Mesendoderm (in vitro differentiated cells): Measurements from ENCODE around the gene ATL1.
A peak's percentile ranks its signal among the peaks of the same experiment; 100 is the strongest.
"Not testable (repeated sequence)": the region's sequence is repeated elsewhere in the genome, so short reads cannot be mapped to it uniquely, and the experiment has no call there.

Experiments used
- DNase-seq: peaks from one replicate; pipeline ENCODE4 v3.0.0; 2013
- H2AK5ac ChIP-seq: 2 replicates; pipeline ENCODE4 v1.6.1; 2013; ENCODE audit warnings: low read length, inconsistent platforms
- H2BK120ac ChIP-seq: 2 replicates; pipeline ENCODE4 v1.6.1; 2013; ENCODE audit warnings: low read depth, mild to moderate bottlenecking, low read length, moderate library complexity, mixed read lengths
- H2BK15ac ChIP-seq: replicated peaks from 2 replicates; pipeline ENCODE4 v1.6.1; 2013; ENCODE audit warnings: low read depth, mild to moderate bottlenecking, moderate library complexity
- H2BK5ac ChIP-seq: 2 replicates; pipeline ENCODE4 v1.6.1; 2013; ENCODE audit warnings: low read length, inconsistent platforms
- H3K18ac ChIP-seq: 2 replicates; pipeline ENCODE4 v1.6.1; 2013; ENCODE audit warnings: mild to moderate bottlenecking, low read length, mixed read lengths
- H3K23ac ChIP-seq: one replicate; pipeline ENCODE4 v1.6.1; 2013; ENCODE audit warnings: low read length
- H3K27ac ChIP-seq: 2 replicates; pipeline ENCODE4 v1.5.1; 2013; ENCODE audit warnings: low read depth, mild to moderate bottlenecking, inconsistent platforms, low read length, moderate library complexity
- H3K27me3 ChIP-seq: 2 replicates; pipeline ENCODE4 v1.6.1; 2013; ENCODE audit warnings: low read length, control low read depth, mild to moderate bottlenecking, inconsistent platforms; ENCODE audit not compliant: insufficient read depth, poor library complexity
- H3K36me3 ChIP-seq: 2 replicates; pipeline ENCODE4 v1.6.1; 2013; ENCODE audit warnings: low read length, inconsistent platforms; ENCODE audit not compliant: control insufficient read depth, insufficient read depth
- H3K4ac ChIP-seq: one replicate; pipeline ENCODE4 v1.6.1; 2013; ENCODE audit warnings: low read depth, mild to moderate bottlenecking, low read length, moderate library complexity
- H3K4me1 ChIP-seq: 2 replicates; pipeline ENCODE4 v1.6.1; 2013; ENCODE audit warnings: low read depth, low read length, inconsistent platforms; ENCODE audit not compliant: control insufficient read depth
- H3K4me2 ChIP-seq: 2 replicates; pipeline ENCODE4 v1.6.1; 2013; ENCODE audit warnings: low read length
- H3K4me3 ChIP-seq: 2 replicates; pipeline ENCODE4 v1.5.1; 2013; ENCODE audit warnings: mild to moderate bottlenecking, low read length
- H3K56ac ChIP-seq: one replicate; pipeline ENCODE4 v1.6.1; 2013; ENCODE audit warnings: low read length
- H3K79me1 ChIP-seq: 2 replicates; pipeline ENCODE4 v1.6.1; 2013; ENCODE audit warnings: low read length, inconsistent platforms
- H3K79me2 ChIP-seq: 2 replicates; pipeline ENCODE4 v1.6.1; 2013; ENCODE audit warnings: mild to moderate bottlenecking, low read length; ENCODE audit not compliant: control insufficient read depth, insufficient read depth
- H3K9ac ChIP-seq: 2 replicates; pipeline ENCODE4 v1.6.1; 2013; ENCODE audit warnings: low read length, inconsistent platforms
- H4K5ac ChIP-seq: one replicate; pipeline ENCODE4 v1.6.1; 2013; ENCODE audit warnings: low read length
- H4K8ac ChIP-seq: one replicate; pipeline ENCODE4 v1.6.1; 2013; ENCODE audit warnings: low read depth, mild to moderate bottlenecking, control low read depth, low read length, moderate library complexity
- WGBS: extraction: QIAGEN DNeasy Blood & Tissue Kit; methylation state at CpG from one replicate; pipeline ENCODE4 v1.1.7; 2013; ENCODE audit warnings: low lambda C conversion rate, missing lambda C conversion rate; ENCODE audit not compliant: insufficient coverage; ENCODE audit errors: extremely low coverage; 5-methylcytosine and 5-hydroxymethylcytosine counted together

Gene ATL1

GRCh38 chr14:50665300-50665699 lies 105.4 kb downstream of the ATL1 start:
- not testable (repeated sequence) for H3K18ac ChIP-seq, H3K4me3 ChIP-seq, H2BK120ac ChIP-seq, H2BK5ac ChIP-seq, H3K36me3 ChIP-seq, H3K79me1 ChIP-seq, DNase-seq, H3K27ac ChIP-seq, H3K56ac ChIP-seq, H3K4me2 ChIP-seq, H2AK5ac ChIP-seq, H4K5ac ChIP-seq, H3K9ac ChIP-seq, H3K23ac ChIP-seq, H3K27me3 ChIP-seq, H2BK15ac ChIP-seq, H3K4ac ChIP-seq, H4K8ac ChIP-seq, H3K4me1 ChIP-seq
- WGBS = no CpG with 5 or more reads among the region's 5 CpGs
- peaks cover 19% of the 10 kb centered on the region for H3K79me2 ChIP-seq

DNA sequence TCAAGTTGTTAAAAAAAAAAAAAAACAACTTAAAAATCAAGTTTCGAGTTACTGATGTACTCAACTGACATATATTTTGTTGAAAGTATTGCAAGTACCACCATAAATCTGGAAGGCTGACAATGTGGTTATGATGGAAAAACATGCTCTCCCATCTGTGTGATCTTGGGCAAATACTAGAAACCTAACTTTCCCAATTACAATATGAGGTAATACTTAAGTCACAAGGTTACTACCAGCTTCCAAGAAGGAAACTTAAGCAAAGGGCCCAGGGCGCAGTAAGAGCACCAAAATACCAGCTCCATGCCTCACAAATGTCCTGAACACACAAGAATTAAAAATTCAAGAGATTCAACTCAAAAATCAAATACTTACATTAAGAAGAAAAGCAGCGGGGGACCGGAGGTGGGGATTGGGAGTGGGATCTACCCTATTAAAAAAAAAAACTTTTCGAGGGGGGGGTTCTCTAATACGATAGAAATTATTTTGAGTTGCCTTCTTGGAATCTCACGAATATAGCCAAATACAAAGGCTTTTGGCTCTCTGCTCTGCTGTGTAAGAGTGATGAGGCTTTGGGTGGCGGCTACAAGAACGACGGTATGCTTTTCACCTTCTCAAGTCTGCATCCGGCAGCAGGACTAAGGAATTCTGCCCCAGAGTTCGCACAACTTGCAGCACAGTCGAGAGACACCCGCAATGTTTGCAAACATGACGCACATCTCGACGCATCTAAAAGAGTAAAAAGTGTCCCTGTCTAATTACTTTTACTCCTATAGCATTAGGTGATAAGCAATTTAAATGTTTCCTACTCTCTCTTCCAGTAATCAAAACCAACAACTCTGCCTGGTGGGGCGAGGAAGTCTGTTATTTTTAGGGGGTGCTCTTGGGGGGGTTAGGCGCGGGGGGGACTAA lies 107.1 kb downstream of the ATL1 start:
- Histone ChIP-seq H2AK5ac (no peak overlapping the region), H3K27me3 (no peaks in the 10 kb centered on the region), H3K36me3 (no peaks in the 10 kb centered on the region), H3K4me2 (peak overlapping the region; percentile 60), H3K4me3 (peak overlapping the region; percentile 88), H2BK5ac (peak overlapping the region; percentile 28), H3K4ac (no peak overlapping the region), H3K4me1 (peaks cover 9% of the 10 kb centered on the region), H2BK120ac (no peak overlapping the region), H3K79me1 (no peaks in the 10 kb centered on the region), H3K23ac (no peak overlapping the region), H3K56ac (peak overlapping the region; percentile 99), H4K8ac (no peak overlapping the region), H3K27ac (peak overlapping the region; percentile 95), H2BK15ac (no peak overlapping the region), H4K5ac (no peak overlapping the region), H3K18ac (peak overlapping the region; percentile 1), H3K79me2 (peaks cover 19% of the 10 kb centered on the region), H3K9ac (peak overlapping the region; percentile 87)
- peak; percentile 85 for DNase-seq
- no CpG with 5 or more reads among the region's 20 CpGs for WGBS

DNA sequence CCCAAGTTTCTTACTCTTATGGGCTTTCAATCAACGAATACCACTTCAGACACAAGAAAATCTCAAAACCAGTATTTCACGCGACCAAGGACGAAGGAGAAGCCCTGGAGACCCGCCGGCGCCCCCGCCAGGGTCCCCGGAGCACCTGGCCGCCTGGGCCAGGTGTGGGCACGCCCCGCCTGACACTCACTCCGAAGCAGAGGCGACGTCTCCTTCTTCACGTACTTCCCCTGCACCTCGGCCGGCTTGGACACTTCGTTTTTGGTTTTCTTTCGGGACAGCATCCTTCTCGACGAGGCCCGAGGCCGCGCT lies 107.7 kb downstream of the ATL1 start:
- Histone ChIP-seq H3K4me2 (peak overlapping the region; percentile 60), H3K36me3 (no peaks in the 10 kb centered on the region), H2BK5ac (no peak overlapping the region), H3K79me2 (peaks cover 19% of the 10 kb centered on the region), H3K79me1 (no peaks in the 10 kb centered on the region), H2BK15ac (no peak overlapping the region), H3K27ac (peak overlapping the region; percentile 95), H3K27me3 (no peaks in the 10 kb centered on the region), H3K56ac (peak overlapping the region; percentile 99), H3K23ac (no peak overlapping the region), H4K5ac (no peak overlapping the region), H2BK120ac (no peak overlapping the region), H3K4me1 (peaks cover 9% of the 10 kb centered on the region), H3K4ac (no peak overlapping the region), H3K9ac (peak overlapping the region; percentile 87), H3K18ac (peak overlapping the region; percentile 94), H2AK5ac (no peak overlapping the region), H4K8ac (no peak overlapping the region), H3K4me3 (peak overlapping the region; percentile 88)
- peak; percentile 77 for DNase-seq
- no CpG with 5 or more reads among the region's 25 CpGs for WGBS

DNA sequence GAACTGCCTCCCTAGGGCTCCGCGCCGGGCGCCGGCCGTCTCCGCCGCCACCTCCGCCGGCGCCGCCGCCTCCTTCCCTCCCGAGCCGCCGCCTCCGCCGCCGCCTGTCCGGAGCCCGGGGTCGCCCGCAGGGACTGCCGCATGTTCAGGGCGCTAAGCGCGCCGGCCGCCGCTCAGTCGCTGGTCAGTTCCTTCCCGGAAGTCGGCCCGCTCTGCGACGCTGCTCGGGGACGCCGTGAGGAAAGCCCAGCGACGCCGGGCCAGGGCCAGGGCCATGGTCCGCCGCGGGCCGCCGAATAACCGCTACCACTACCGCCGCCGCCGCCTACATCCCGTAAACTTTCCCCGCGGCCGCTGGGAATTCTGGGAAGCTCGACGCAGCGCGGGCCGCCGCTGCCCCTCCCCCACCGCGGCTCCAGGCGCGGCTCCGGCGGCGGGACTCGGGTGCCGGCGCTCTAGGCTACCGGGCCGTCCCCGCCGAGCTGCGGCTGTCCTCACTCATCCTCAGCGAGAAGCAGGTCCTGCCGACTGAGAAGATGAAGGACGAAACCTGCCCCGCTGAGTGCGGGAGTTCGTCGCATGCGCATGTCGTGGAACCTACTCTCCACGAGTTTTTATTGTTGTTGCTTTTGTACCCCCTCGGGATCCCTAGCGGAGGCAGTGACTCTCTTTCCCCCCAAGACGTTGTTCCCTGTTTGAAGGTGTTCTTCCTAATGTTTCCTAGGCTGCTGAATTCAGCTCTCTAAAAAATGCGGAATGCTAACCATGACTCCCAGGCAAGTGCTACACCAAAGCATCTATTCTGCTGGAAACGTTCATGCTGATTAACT lies 108.3 kb downstream of the ATL1 start, which contains the start of gene SAV1:
TSS of gene SAV1 (minus strand) at position 311 of the 830 bp plus-strand sequence. CDS start 339 bp downstream, outside the sequence.
- H2AK5ac ChIP-seq = no peak within 1 kb of the TSS
- peak within 1 kb of the TSS; percentile 70 for H4K8ac ChIP-seq
- peak within 1 kb of the TSS; percentile 88 for H3K4me3 ChIP-seq
- no peaks in the 10 kb centered on the region for H3K27me3 ChIP-seq
- no peaks in the 10 kb centered on the region for H3K36me3 ChIP-seq
- no peak within 1 kb of the TSS for H4K5ac ChIP-seq
- peaks cover 17% of the 10 kb centered on the region for H3K79me2 ChIP-seq
- H3K4me2 ChIP-seq = peak within 1 kb of the TSS; percentile 89
- H3K27ac ChIP-seq = peak within 1 kb of the TSS; percentile 95
- no peak within 1 kb of the TSS for H3K23ac ChIP-seq
- no peak within 1 kb of the TSS for H2BK120ac ChIP-seq
- peaks cover 9% of the 10 kb centered on the region for H3K4me1 ChIP-seq
- H3K18ac ChIP-seq = peak within 1 kb of the TSS; percentile 94
- H3K4ac ChIP-seq = peak within 1 kb of the TSS; percentile 46
- no peak within 1 kb of the TSS for H2BK15ac ChIP-seq
- peak within 1 kb of the TSS; percentile 99 for H3K56ac ChIP-seq
- H2BK5ac ChIP-seq = peak within 1 kb of the TSS; percentile 90
- peak within 1 kb of the TSS; percentile 87 for H3K9ac ChIP-seq
- no CpG with 5 or more reads among the region's 92 CpGs for WGBS
- peak; percentile 89 for DNase-seq
- no peaks in the 10 kb centered on the region for H3K79me1 ChIP-seq

DNA sequence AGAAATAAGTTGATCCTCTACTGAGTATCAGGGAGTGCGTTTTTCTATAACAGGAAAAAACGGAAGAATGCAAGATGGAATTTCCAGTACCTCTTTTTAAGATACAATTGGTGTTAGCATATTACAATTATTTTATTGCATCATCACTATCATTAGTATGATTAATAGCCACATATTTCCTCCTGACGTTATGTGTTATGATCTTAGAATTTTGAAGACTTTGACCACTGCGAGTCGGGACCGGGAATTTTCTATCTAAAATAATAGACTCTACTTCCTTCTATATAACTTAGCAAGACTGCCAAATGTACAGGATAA lies 108.8 kb downstream of the ATL1 start:
- H3K79me2 ChIP-seq = peaks cover 17% of the 10 kb centered on the region
- H3K27ac ChIP-seq = peak overlapping the region; percentile 95
- H3K79me1 ChIP-seq = no peaks in the 10 kb centered on the region
- H3K4me2 ChIP-seq = peak overlapping the region; percentile 89
- peak overlapping the region; percentile 94 for H3K18ac ChIP-seq
- peak overlapping the region; percentile 78 for H3K4me3 ChIP-seq
- H3K23ac ChIP-seq = no peak overlapping the region
- H3K36me3 ChIP-seq = no peaks in the 10 kb centered on the region
- no peaks in the 10 kb centered on the region for H3K27me3 ChIP-seq
- H3K4ac ChIP-seq = no peak overlapping the region
- no peak for DNase-seq
- no peak overlapping the region for H2BK120ac ChIP-seq
- H2BK15ac ChIP-seq = no peak overlapping the region
- peak overlapping the region; percentile 99 for H3K56ac ChIP-seq
- peaks cover 9% of the 10 kb centered on the region for H3K4me1 ChIP-seq
- no peak overlapping the region for H4K5ac ChIP-seq
- no CpG with 5 or more reads among the region's 6 CpGs for WGBS
- peak overlapping the region; percentile 90 for H2BK5ac ChIP-seq
- peak overlapping the region; percentile 87 for H3K9ac ChIP-seq
- no peak overlapping the region for H4K8ac ChIP-seq
- no peak overlapping the region for H2AK5ac ChIP-seq
